ENCODE results near the gene AMOTL1.
"Not testable (repeated sequence)": the region's sequence is repeated elsewhere in the genome, so short reads cannot be mapped to it uniquely, and the experiment has no call there.

The AMOTL1 gene

GRCh38 chr11:94795476-94796189 is 27.5 kb downstream of the AMOTL1 start:
- DNase-seq: no peak

GRCh38 chr11:94796190-94796580 is 28.0 kb downstream of the AMOTL1 start:
- no peak for DNase-seq

GRCh38 chr11:94796863-94797262 is 28.7 kb downstream of the AMOTL1 start:
- DNase-seq: no peak

GRCh38 chr11:94799726-94800125 is 31.6 kb downstream of the AMOTL1 start:
- no peak for DNase-seq

- no peak for DNase-seq
These were observed 32.3 kb downstream of the AMOTL1 start for GRCh38 chr11:94800414-94800813.

- DNase-seq: no peak
These were observed 33.8 kb downstream of the AMOTL1 start for GRCh38 chr11:94801866-94802460.

- no peak for DNase-seq
These were observed 34.3 kb downstream of the AMOTL1 start for GRCh38 chr11:94802501-94802900.

- DNase-seq: no peak
These were observed 35.3 kb downstream of the AMOTL1 start for GRCh38 chr11:94803491-94803890.

- DNase-seq: no peak
These were observed 36.7 kb downstream of the AMOTL1 start for GRCh38 chr11:94804874-94805273.

- DNase-seq: no peak
These were observed 37.9 kb downstream of the AMOTL1 start for GRCh38 chr11:94806014-94806413.

GRCh38 chr11:94806419-94806818 is 38.3 kb downstream of the AMOTL1 start:
- no peak for DNase-seq

GRCh38 chr11:94809251-94809650 is 41.1 kb downstream of the AMOTL1 start:
- DNase-seq: no peak

- not testable (repeated sequence) for DNase-seq
These were observed 44.9 kb downstream of the AMOTL1 start for GRCh38 chr11:94812724-94813720.

GRCh38 chr11:94814272-94814976 is 46.3 kb downstream of the AMOTL1 start:
- no peak for DNase-seq

- no peak for DNase-seq
These were observed 47.7 kb downstream of the AMOTL1 start for GRCh38 chr11:94815705-94816344.

- DNase-seq: no peak
These were observed 52.3 kb downstream of the AMOTL1 start for GRCh38 chr11:94820480-94820879.

- DNase-seq: no peak
These were observed 53.3 kb downstream of the AMOTL1 start for GRCh38 chr11:94821439-94821838.

GRCh38 chr11:94822080-94822479 is 53.9 kb downstream of the AMOTL1 start:
- no peak for DNase-seq

- no peak for DNase-seq
These were observed 55.1 kb downstream of the AMOTL1 start for GRCh38 chr11:94823102-94823732.

GRCh38 chr11:94825031-94825430 is 56.9 kb downstream of the AMOTL1 start:
- no peak for DNase-seq

GRCh38 chr11:94825481-94825880 is 57.3 kb downstream of the AMOTL1 start:
- no peak for DNase-seq

GRCh38 chr11:94826415-94826814 is 58.3 kb downstream of the AMOTL1 start:
- DNase-seq: no peak
